CD14-positive monocyte (primary cell): Measurements from ENCODE around the gene CFAP61. TPM values are rescaled to one million over a fixed set of nuclear protein-coding genes. Genes with fewer than 3 reads are reported as not detected.

ENCODE experiments used
- DNase-seq, 3 donors: peaks; one replicate each; pipeline ENCODE4 v3.0.0-alpha.2; 2011 to 2022
- H2AFZ ChIP-seq: 2 replicates; pipeline ENCODE4 v1.6.0; 2012; ENCODE audit warnings: mild to moderate bottlenecking, low read depth, low read length, inconsistent platforms; ENCODE audit not compliant: insufficient read depth, poor library complexity, severe bottlenecking
- H3K27ac ChIP-seq, 2 donors: 1 replicate in 1 of 2; 2 replicates in 1 of 2; pipeline ENCODE4 v1.5.1; 2012 to 2013; ENCODE audit warnings: low read length in 2 of 2, control low read depth in 1 of 2, inconsistent platforms in 1 of 2, low read depth in 1 of 2, mild to moderate bottlenecking in 1 of 2
- H3K27me3 ChIP-seq, 2 donors: one replicate each; pipeline versions ENCODE4 v1.6.0 to v1.6.1; 2011 to 2013; ENCODE audit warnings: low read length in 2 of 2; ENCODE audit not compliant: control insufficient read depth in 2 of 2, insufficient read depth in 2 of 2
- H3K36me3 ChIP-seq, 2 donors: replicated peaks in 1 of 2; 1 replicate in 1 of 2; 2 replicates in 1 of 2; pipeline versions ENCODE4 v1.5.1 to v1.6.1; 2012 to 2013; ENCODE audit warnings: low read length in 2 of 2, control low read depth in 1 of 2, inconsistent platforms in 1 of 2, mild to moderate bottlenecking in 1 of 2; ENCODE audit not compliant: insufficient read depth in 2 of 2, control insufficient read depth in 1 of 2
- H3K4me1 ChIP-seq, 2 donors: 1 replicate in 1 of 2; 2 replicates in 1 of 2; pipeline versions ENCODE4 v1.5.1 to v1.6.1; 2012 to 2013; ENCODE audit warnings: low read length in 2 of 2, control low read depth in 1 of 2, inconsistent platforms in 1 of 2, mild to moderate bottlenecking in 1 of 2, moderate library complexity in 1 of 2; ENCODE audit not compliant: insufficient read depth in 2 of 2, control insufficient read depth in 1 of 2
- H3K4me2 ChIP-seq: replicated peaks from 2 replicates; pipeline ENCODE3; 2012; ENCODE audit warnings: low read length, moderate library complexity, mild to moderate bottlenecking; ENCODE audit not compliant: poor library complexity, severe bottlenecking; ENCODE audit errors: extremely low read depth
- H3K4me3 ChIP-seq, 3 experiments: fragments of 200-600 bp in 1 of 3; sonication (generic) in 1 of 3; replicated peaks in 1 of 3; 1 replicate in 2 of 3; 2 replicates in 1 of 3; pipeline ENCODE4 v1.5.1; 2011 to 2013; ENCODE audit warnings: low read length in 3 of 3, mild to moderate bottlenecking in 3 of 3, control low read depth in 2 of 3, low read depth in 2 of 3, inconsistent platforms in 1 of 3, moderate library complexity in 1 of 3
- H3K79me2 ChIP-seq: 2 replicates; pipeline ENCODE4 v1.6.0; 2012; ENCODE audit warnings: mild to moderate bottlenecking, control low read depth, inconsistent platforms, low read length, moderate library complexity; ENCODE audit not compliant: insufficient read depth
- H3K9ac ChIP-seq: 2 replicates; pipeline ENCODE4 v1.6.0; 2017; ENCODE audit warnings: low read length, mild to moderate bottlenecking; ENCODE audit not compliant: insufficient read depth, poor library complexity, severe bottlenecking
- H3K9me3 ChIP-seq, 2 donors: replicated peaks in 1 of 2; 1 replicate in 1 of 2; 2 replicates in 1 of 2; pipeline versions ENCODE4 v1.5.1 to v1.6.1; 2012 to 2013; ENCODE audit warnings: low read length in 2 of 2, control low read depth in 1 of 2; ENCODE audit not compliant: control insufficient read depth in 1 of 2, insufficient read depth in 1 of 2
- H4K20me1 ChIP-seq: 2 replicates; pipeline ENCODE4 v1.6.0; 2012; ENCODE audit warnings: mild to moderate bottlenecking, low read length, control low read depth, moderate library complexity; ENCODE audit not compliant: insufficient read depth
- H3K27ac Mint-ChIP-seq, 7 donors: one replicate each; pipeline ENCODE4 v1.8.0; 2020; ENCODE audit warnings: mild to moderate bottlenecking in 7 of 7, mixed read lengths in 7 of 7, moderate library complexity in 6 of 7, inconsistent platforms in 2 of 7
- H3K27me3 Mint-ChIP-seq, 3 donors: one replicate each; pipeline ENCODE4 v1.8.0; 2021 to 2022; ENCODE audit warnings: low read depth in 3 of 3, mild to moderate bottlenecking in 3 of 3, mixed read lengths in 3 of 3, moderate library complexity in 3 of 3, inconsistent platforms in 1 of 3
- H3K36me3 Mint-ChIP-seq, 2 donors: one replicate each; pipeline ENCODE4 v1.8.0; 2020; ENCODE audit warnings: mixed read lengths in 2 of 2, inconsistent platforms in 1 of 2, mild to moderate bottlenecking in 1 of 2
- H3K4me1 Mint-ChIP-seq: one replicate; pipeline ENCODE4 v1.8.0; 2020; ENCODE audit warnings: mild to moderate bottlenecking, mixed read lengths
- H3K4me3 Mint-ChIP-seq, 2 donors: one replicate each; pipeline ENCODE4 v1.8.0; 2020; ENCODE audit warnings: mild to moderate bottlenecking in 2 of 2, mixed read lengths in 2 of 2, moderate library complexity in 1 of 2
- H3K9me3 Mint-ChIP-seq, 7 donors: one replicate each; pipeline ENCODE4 v1.8.0; 2020 to 2022; ENCODE audit warnings: mixed read lengths in 7 of 7, mild to moderate bottlenecking in 6 of 7, moderate library complexity in 6 of 7, inconsistent platforms in 2 of 7
- CTCF ChIP-seq: fragments of 200-600 bp; IDR thresholded peaks from one replicate; pipeline ENCODE4 v1.8.0; 2022; ENCODE audit warnings: antibody characterized with exemption, mild to moderate bottlenecking
- WGBS: methylation state at CpG from one replicate; pipeline ENCODE4 v1.1.5; 2013; ENCODE audit warnings: missing lambda C conversion rate; ENCODE audit not compliant: insufficient coverage; 5-methylcytosine and 5-hydroxymethylcytosine counted together
- intact Hi-C, 2 donors: fragments of 100-400 bp; cut with micrococcal nuclease; formaldehyde crosslinking; loops; one replicate each; pipeline versions ENCODE4 v1.15.0 to v1.15.1; 2023
- polyA plus RNA-seq, 3 donors: library from polyadenylated mRNA; depleted of rRNA in 1 of 3; unstranded in 2 of 3; stranded (reverse) in 1 of 3; fragments of 300-500 nt in 2 of 3; fragments of >200 nt in 1 of 3; fragmentation: Illumina TruSeq in 2 of 3; gene quantifications; 1 replicate in 2 of 3; 2 replicates in 1 of 3; pipeline ENCODE4 v1.2.3, GENCODE V29; 2012 to 2021

Gene CFAP61
- polyA plus RNA-seq, 3 donors: not detected

- H3K4me3 Mint-ChIP-seq: no peak overlapping the region
- no peaks in the 10 kb centered on the region for H3K36me3 Mint-ChIP-seq
- intact Hi-C loops: loop anchor here in 1 of 2 donors (10.0 kb wide), 1 partner anchor 109 kb away; no protein-coding TSS in a partner anchor
- Histone ChIP-seq H3K36me3 (no peaks in the 10 kb centered on the region), H3K4me1 (no peaks in the 10 kb centered on the region), H2AFZ (no peak overlapping the region), H3K9me3 (no peaks in the 10 kb centered on the region), H3K79me2 (no peaks in the 10 kb centered on the region), H3K27ac (no peak overlapping the region), H3K4me3 (no peak overlapping the region), H3K9ac (no peak overlapping the region), H3K27me3 (no peaks in the 10 kb centered on the region), H4K20me1 (no peaks in the 10 kb centered on the region), H3K4me2 (no peak overlapping the region)
- WGBS: no CpG with 5 or more reads among the region's 4 CpGs
- H3K9me3 Mint-ChIP-seq: peaks cover 0 to 2% (median 0%) of the 10 kb centered on the region in 7 donors
- TF ChIP-seq CTCF: no peak
- peaks cover 4% of the 10 kb centered on the region for H3K4me1 Mint-ChIP-seq
- no peak for DNase-seq
- no peak overlapping the region for H3K27ac Mint-ChIP-seq
- H3K27me3 Mint-ChIP-seq: peaks cover 5 to 8% (median 7%) of the 10 kb centered on the region in 3 donors
Measured at GRCh38 chr20:20235681-20236080, 183.3 kb downstream of the CFAP61 start.

GRCh38 chr20:20237093-20237959 lies 185.0 kb downstream of the CFAP61 start:
- intact Hi-C loops: loop anchor here in 1 of 2 donors (10.0 kb wide), 1 partner anchor 107 kb away; no protein-coding TSS in a partner anchor
- no peak overlapping the region for H3K4me2 ChIP-seq
- WGBS: 63% methylated on average over 2 of the region's 11 CpGs
- H3K9me3 Mint-ChIP-seq: peaks cover 0 to 2% (median 0%) of the 10 kb centered on the region in 7 donors
- H3K9ac ChIP-seq: no peak overlapping the region
- no peaks in the 10 kb centered on the region for H3K4me1 ChIP-seq
- no peaks in the 10 kb centered on the region for H3K36me3 Mint-ChIP-seq
- no peaks in the 10 kb centered on the region for H3K36me3 ChIP-seq
- peak overlapping the region; percentile 31 for H2AFZ ChIP-seq
- TF ChIP-seq CTCF: peak; percentile 82
- H3K27ac Mint-ChIP-seq: no peak overlapping the region
- DNase-seq: peak; percentile 24 to 51 (median 43)
- H3K27me3 ChIP-seq: no peaks in the 10 kb centered on the region
- no peak overlapping the region for H3K4me3 Mint-ChIP-seq
- H3K9me3 ChIP-seq: no peaks in the 10 kb centered on the region
- no peaks in the 10 kb centered on the region for H3K79me2 ChIP-seq
- H3K4me1 Mint-ChIP-seq: peaks cover 4% of the 10 kb centered on the region
- peaks cover 5 to 7% (median 7%) of the 10 kb centered on the region in 3 donors for H3K27me3 Mint-ChIP-seq
- H4K20me1 ChIP-seq: no peaks in the 10 kb centered on the region
- H3K4me3 ChIP-seq: no peak overlapping the region
- H3K27ac ChIP-seq: no peak overlapping the region
